B cell (primary cell): ENCODE measurements around the gene SLC35E2B. TPM values are rescaled to one million over a fixed set of nuclear protein-coding genes. Genes with fewer than 3 reads are reported as not detected.
A peak's percentile ranks its signal among the peaks of the same experiment; 100 is the strongest.

ENCODE experiments used
- ATAC-seq: fragments of 200-7000 bp; cut with Tn5 transposase; one replicate; pipeline ENCODE4 v1.10.0; 2021; ENCODE audit warnings: low read depth, mild to moderate bottlenecking, moderate number of reproducible peaks, moderate library complexity
- CTCF ChIA-PET: fragments of 350-600 bp; sonication (Branson Sonifier 250); formaldehyde crosslinking; loops from one replicate; lab custom pipeline; 2021; ENCODE audit warnings: antibody characterized with exemption, inconsistent platforms; lab: Charles Lee
- POLR2A ChIA-PET: fragments of 350-600 bp; sonication (Branson Sonifier 250); formaldehyde crosslinking; loops from one replicate; lab custom pipeline; 2021; ENCODE audit warnings: antibody characterized with exemption; lab: Charles Lee
- DNase-seq: peaks from one replicate; pipeline ENCODE4 v3.0.0; 2013
- H2AFZ ChIP-seq: 2 replicates; pipeline ENCODE4 v1.6.1; 2012; ENCODE audit warnings: mild to moderate bottlenecking, low read depth, low read length; ENCODE audit not compliant: insufficient read depth, poor library complexity, severe bottlenecking
- H3K27ac ChIP-seq, 2 donors: 1 replicate in 1 of 2; 2 replicates in 1 of 2; pipeline ENCODE4 v1.5.1; 2012 to 2013; ENCODE audit warnings: low read length in 2 of 2, mild to moderate bottlenecking in 2 of 2, moderate library complexity in 1 of 2
- H3K27me3 ChIP-seq, 4 experiments: fragments of 200-600 bp in 1 of 4; sonication (generic) in 1 of 4; replicated peaks in 1 of 4; 1 replicate in 2 of 4; 2 replicates in 2 of 4; pipeline versions ENCODE4 v1.6.1 to v1.7.0; 2013 to 2016; ENCODE audit warnings: low read length in 3 of 4, mild to moderate bottlenecking in 2 of 4, mixed read lengths in 1 of 4, moderate library complexity in 1 of 4; ENCODE audit not compliant: insufficient read depth in 4 of 4, control insufficient read depth in 3 of 4; ENCODE audit errors: control extremely low read depth in 1 of 4
- H3K36me3 ChIP-seq, 2 experiments: replicated peaks in 1 of 2; 1 replicate in 1 of 2; 2 replicates in 1 of 2; pipeline versions ENCODE4 v1.6.1 to v1.7.1; 2013; ENCODE audit warnings: low read length in 1 of 2; ENCODE audit not compliant: insufficient read depth in 2 of 2, control insufficient read depth in 1 of 2; ENCODE audit errors: control extremely low read depth in 1 of 2, extremely low read depth in 1 of 2
- H3K4me1 ChIP-seq, 2 donors: fragments of 200-600 bp in 1 of 2; sonication (generic) in 1 of 2; 1 replicate in 1 of 2; 2 replicates in 1 of 2; pipeline versions ENCODE4 v1.5.1 to v1.6.1; 2013 to 2017; ENCODE audit warnings: low read length in 2 of 2; ENCODE audit not compliant: control insufficient read depth in 2 of 2, insufficient read depth in 2 of 2
- H3K4me2 ChIP-seq: replicated peaks from 2 replicates; pipeline ENCODE3; 2012; ENCODE audit warnings: mild to moderate bottlenecking, low read depth, low read length; ENCODE audit not compliant: poor library complexity, severe bottlenecking
- H3K4me3 ChIP-seq, 5 experiments: fragments of 200-600 bp in 1 of 5; sonication (generic) in 1 of 5; 1 replicate in 3 of 5; 2 replicates in 2 of 5; pipeline versions ENCODE4 v1.5.1 to v1.7.0; 2011 to 2016; ENCODE audit warnings: low read length in 4 of 5, mild to moderate bottlenecking in 4 of 5, low read depth in 2 of 5, control low read depth in 1 of 5, moderate library complexity in 1 of 5; ENCODE audit not compliant: insufficient read depth in 1 of 5; ENCODE audit errors: control extremely low read depth in 1 of 5, extremely low read depth in 1 of 5
- H3K79me2 ChIP-seq: fragments of 200-600 bp; sonication (generic); one replicate; pipeline ENCODE4 v1.6.0; 2016; ENCODE audit warnings: low read length; ENCODE audit not compliant: control insufficient read depth, insufficient read depth
- H3K9ac ChIP-seq: fragments of 200-600 bp; sonication (generic); 2 replicates; pipeline ENCODE4 v1.6.1; 2017; ENCODE audit warnings: mild to moderate bottlenecking, low read length, moderate library complexity
- H3K9me3 ChIP-seq, 3 donors: one replicate each; pipeline versions ENCODE4 v1.6.1 to v1.7.1; 2013; ENCODE audit warnings: low read length in 2 of 3; ENCODE audit not compliant: control insufficient read depth in 2 of 3, insufficient read depth in 1 of 3; ENCODE audit errors: control extremely low read depth in 1 of 3
- H4K20me1 ChIP-seq: 2 replicates; pipeline ENCODE4 v1.6.0; 2012; ENCODE audit warnings: mild to moderate bottlenecking, low read length; ENCODE audit not compliant: insufficient read depth, control insufficient read depth, poor library complexity, severe bottlenecking
- H3K27ac Mint-ChIP-seq: one replicate; pipeline ENCODE4 v1.8.0; 2021; ENCODE audit warnings: mixed read lengths
- H3K27me3 Mint-ChIP-seq: one replicate; pipeline ENCODE4 v1.8.0; 2021; ENCODE audit warnings: mixed read lengths
- H3K4me1 Mint-ChIP-seq: one replicate; pipeline ENCODE4 v1.8.0; 2021; ENCODE audit warnings: mixed read lengths
- H3K4me3 Mint-ChIP-seq: one replicate; pipeline ENCODE4 v1.8.0; 2021; ENCODE audit warnings: mixed read lengths
- H3K9me3 Mint-ChIP-seq: one replicate; pipeline ENCODE4 v1.8.0; 2022; ENCODE audit warnings: mixed read lengths; ENCODE audit not compliant: insufficient read depth
- EZH2 ChIP-seq: IDR thresholded peaks from 2 replicates; pipeline ENCODE4 v1.6.1; 2012; ENCODE audit warnings: borderline replicate concordance, low read depth, mild to moderate bottlenecking, moderate library complexity, low read length; ENCODE audit not compliant: insufficient read depth, poor library complexity, severe bottlenecking
- WGBS: methylation state at CpG from one replicate; pipeline ENCODE4 v1.1.5; 2013; ENCODE audit warnings: missing lambda C conversion rate; ENCODE audit not compliant: insufficient coverage; 5-methylcytosine and 5-hydroxymethylcytosine counted together
- intact Hi-C: fragments of 100-400 bp; cut with micrococcal nuclease; formaldehyde crosslinking; loops from one replicate; pipeline ENCODE4 v1.10.0; 2022
- polyA plus RNA-seq: library from polyadenylated mRNA; depleted of rRNA; stranded (reverse); fragments of >200 nt; gene quantifications from 2 replicates; pipeline ENCODE4 v1.2.3, GENCODE V29; 2012
- total RNA-seq, 2 donors: library from RNA; stranded (reverse); fragments of 120-200 nt in 1 of 2; gene quantifications; 1 replicate in 1 of 2; 2 replicates in 1 of 2; pipeline versions ENCODE4 v1.2.3 to v1.2.4, GENCODE V29; 2013 to 2022
- TF ChIP-seq, protein P1 (sequence below): fragments of 200-600 bp; IDR thresholded peaks from one replicate; pipeline ENCODE4 v1.8.0; 2022; ENCODE audit warnings: antibody characterized with exemption, mild to moderate bottlenecking

Gene SLC35E2B
- total and polyA plus RNA-seq, 2 donors (not counting 1 experiment from before 2014, with no cell fraction given), result 64.4 to 107 TPM

DNA sequence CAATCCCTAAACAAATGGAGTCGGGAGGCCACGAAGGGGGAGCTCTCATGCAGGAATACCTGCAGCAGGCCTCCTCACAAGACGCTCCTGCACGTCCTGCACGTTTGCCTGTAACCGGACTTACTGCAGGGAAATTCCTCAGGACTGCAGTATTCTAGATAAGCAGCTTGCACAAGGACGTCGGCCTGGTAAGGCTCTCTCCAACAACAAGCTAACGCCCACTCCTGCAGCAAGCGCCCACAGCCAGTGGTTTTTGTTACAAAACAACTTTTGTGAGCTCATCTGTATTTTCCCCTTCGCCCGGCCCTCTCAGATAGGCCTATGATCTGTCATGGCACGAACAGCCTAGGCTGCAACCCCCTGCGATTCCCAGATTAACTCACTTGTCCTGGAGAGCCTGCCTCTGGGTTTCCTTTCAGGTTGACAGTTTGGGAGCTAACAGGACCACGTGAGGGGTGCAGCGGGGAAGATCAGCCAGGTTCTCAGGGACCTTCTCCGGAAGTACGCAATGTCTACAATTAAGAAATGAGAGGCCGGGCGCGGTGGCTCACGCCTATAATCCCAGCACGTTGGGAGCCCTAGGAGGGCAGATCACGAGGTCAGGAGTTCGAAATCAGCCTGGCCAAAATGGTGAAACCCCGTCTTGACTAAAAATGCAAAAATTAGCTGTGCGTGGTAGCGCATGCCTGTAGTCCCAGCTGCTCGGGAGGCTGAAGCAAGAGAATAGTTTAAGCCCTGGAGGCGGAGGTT is 78.2 kb downstream of the SLC35E2B start:
- H3K9me3 Mint-ChIP-seq, result no peaks in the 10 kb centered on the region
- DNase-seq, result peak; percentile 49
- ATAC-seq, result no peak
- H3K27me3 Mint-ChIP-seq, result no peaks in the 10 kb centered on the region
- Histone ChIP-seq H3K27ac (peak overlapping the region; percentile 34 to 100), H3K4me3 (peak overlapping the region; percentile 36 to 98 (median 97)), H3K4me2 (peak overlapping the region; percentile 98), H3K36me3 (peaks cover 0 to 5% of the 10 kb centered on the region in 2 experiments), H3K27me3 (no peaks in the 10 kb centered on the region), H3K9me3 (no peaks in the 10 kb centered on the region), H3K4me1 (peaks cover 20% of the 10 kb centered on the region in 2 donors), H2AFZ (peak overlapping the region; percentile 79), H4K20me1 (peaks cover 16% of the 10 kb centered on the region), H3K79me2 (peaks cover 28% of the 10 kb centered on the region), H3K9ac (peak overlapping the region; percentile 100)
- ChIA-PET CTCF (interaction anchor here (0.9 to 2.9 kb wide), 2 partner anchors 15 to 110 kb away, joined by 3 to 13 read pairs; no protein-coding TSS in a partner anchor), POLR2A (interaction anchor here (0.6 to 2.0 kb wide), 8 partner anchors 11 to 294 kb away, joined by 3 to 19 read pairs (median 4); no protein-coding TSS in a partner anchor)
- TF ChIP-seq, protein P1, sequence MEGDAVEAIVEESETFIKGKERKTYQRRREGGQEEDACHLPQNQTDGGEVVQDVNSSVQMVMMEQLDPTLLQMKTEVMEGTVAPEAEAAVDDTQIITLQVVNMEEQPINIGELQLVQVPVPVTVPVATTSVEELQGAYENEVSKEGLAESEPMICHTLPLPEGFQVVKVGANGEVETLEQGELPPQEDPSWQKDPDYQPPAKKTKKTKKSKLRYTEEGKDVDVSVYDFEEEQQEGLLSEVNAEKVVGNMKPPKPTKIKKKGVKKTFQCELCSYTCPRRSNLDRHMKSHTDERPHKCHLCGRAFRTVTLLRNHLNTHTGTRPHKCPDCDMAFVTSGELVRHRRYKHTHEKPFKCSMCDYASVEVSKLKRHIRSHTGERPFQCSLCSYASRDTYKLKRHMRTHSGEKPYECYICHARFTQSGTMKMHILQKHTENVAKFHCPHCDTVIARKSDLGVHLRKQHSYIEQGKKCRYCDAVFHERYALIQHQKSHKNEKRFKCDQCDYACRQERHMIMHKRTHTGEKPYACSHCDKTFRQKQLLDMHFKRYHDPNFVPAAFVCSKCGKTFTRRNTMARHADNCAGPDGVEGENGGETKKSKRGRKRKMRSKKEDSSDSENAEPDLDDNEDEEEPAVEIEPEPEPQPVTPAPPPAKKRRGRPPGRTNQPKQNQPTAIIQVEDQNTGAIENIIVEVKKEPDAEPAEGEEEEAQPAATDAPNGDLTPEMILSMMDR, result no peak
- no peak for TF ChIP-seq EZH2
- peaks cover 26% of the 10 kb centered on the region for H3K4me1 Mint-ChIP-seq
- H3K27ac Mint-ChIP-seq, result peak overlapping the region; percentile 92
- intact Hi-C loops, result loop anchor here (2.0 kb wide), 1 partner anchor 16 kb away; no protein-coding TSS in a partner anchor
- WGBS, result 28% methylated on average over 30 of the region's 30 CpGs
- H3K4me3 Mint-ChIP-seq, result peak overlapping the region; percentile 89
